GM12875 (cell line): Measurements from ENCODE around the gene RELL2.

Experiments used
- H3K4me3 ChIP-seq: one replicate; pipeline ENCODE4 v1.5.1; 2011; ENCODE audit warnings: low read depth, low read length, control low read depth
- TF ChIP-seq, protein P1 (sequence below): IDR thresholded peaks from 2 replicates; pipeline ENCODE4 v1.5.1; 2011; ENCODE audit warnings: low read depth, mild to moderate bottlenecking, control low read depth, inconsistent platforms, low read length, moderate library complexity, borderline replicate concordance; ENCODE audit not compliant: insufficient read depth

Gene RELL2

GRCh38 chr5:141623186-141623585, 13.6 kb upstream of the RELL2 start:
- TF ChIP-seq, protein P1, sequence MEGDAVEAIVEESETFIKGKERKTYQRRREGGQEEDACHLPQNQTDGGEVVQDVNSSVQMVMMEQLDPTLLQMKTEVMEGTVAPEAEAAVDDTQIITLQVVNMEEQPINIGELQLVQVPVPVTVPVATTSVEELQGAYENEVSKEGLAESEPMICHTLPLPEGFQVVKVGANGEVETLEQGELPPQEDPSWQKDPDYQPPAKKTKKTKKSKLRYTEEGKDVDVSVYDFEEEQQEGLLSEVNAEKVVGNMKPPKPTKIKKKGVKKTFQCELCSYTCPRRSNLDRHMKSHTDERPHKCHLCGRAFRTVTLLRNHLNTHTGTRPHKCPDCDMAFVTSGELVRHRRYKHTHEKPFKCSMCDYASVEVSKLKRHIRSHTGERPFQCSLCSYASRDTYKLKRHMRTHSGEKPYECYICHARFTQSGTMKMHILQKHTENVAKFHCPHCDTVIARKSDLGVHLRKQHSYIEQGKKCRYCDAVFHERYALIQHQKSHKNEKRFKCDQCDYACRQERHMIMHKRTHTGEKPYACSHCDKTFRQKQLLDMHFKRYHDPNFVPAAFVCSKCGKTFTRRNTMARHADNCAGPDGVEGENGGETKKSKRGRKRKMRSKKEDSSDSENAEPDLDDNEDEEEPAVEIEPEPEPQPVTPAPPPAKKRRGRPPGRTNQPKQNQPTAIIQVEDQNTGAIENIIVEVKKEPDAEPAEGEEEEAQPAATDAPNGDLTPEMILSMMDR: no peak
- H3K4me3 ChIP-seq: no peak overlapping the region

GRCh38 chr5:141623611-141624010, 13.2 kb upstream of the RELL2 start:
- TF ChIP-seq, protein P1: no peak
- no peak overlapping the region for H3K4me3 ChIP-seq

- TF ChIP-seq, protein P1: no peak
These were observed 8.5 kb upstream of the RELL2 start for GRCh38 chr5:141628175-141628788.

GRCh38 chr5:141630570-141631140, 6.1 kb upstream of the RELL2 start:
- TF ChIP-seq, protein P1: no peak

More at GRCh38 chr5:141628175-141628788, 8.5 kb upstream of the RELL2 start:
- H3K4me3 ChIP-seq: no peak overlapping the region

GRCh38 chr5:141632650-141633049, 4.1 kb upstream of the RELL2 start:
- TF ChIP-seq, protein P1: no peak
- no peak overlapping the region for H3K4me3 ChIP-seq

More at GRCh38 chr5:141630570-141631140, 6.1 kb upstream of the RELL2 start:
- no peak overlapping the region for H3K4me3 ChIP-seq

DNA sequence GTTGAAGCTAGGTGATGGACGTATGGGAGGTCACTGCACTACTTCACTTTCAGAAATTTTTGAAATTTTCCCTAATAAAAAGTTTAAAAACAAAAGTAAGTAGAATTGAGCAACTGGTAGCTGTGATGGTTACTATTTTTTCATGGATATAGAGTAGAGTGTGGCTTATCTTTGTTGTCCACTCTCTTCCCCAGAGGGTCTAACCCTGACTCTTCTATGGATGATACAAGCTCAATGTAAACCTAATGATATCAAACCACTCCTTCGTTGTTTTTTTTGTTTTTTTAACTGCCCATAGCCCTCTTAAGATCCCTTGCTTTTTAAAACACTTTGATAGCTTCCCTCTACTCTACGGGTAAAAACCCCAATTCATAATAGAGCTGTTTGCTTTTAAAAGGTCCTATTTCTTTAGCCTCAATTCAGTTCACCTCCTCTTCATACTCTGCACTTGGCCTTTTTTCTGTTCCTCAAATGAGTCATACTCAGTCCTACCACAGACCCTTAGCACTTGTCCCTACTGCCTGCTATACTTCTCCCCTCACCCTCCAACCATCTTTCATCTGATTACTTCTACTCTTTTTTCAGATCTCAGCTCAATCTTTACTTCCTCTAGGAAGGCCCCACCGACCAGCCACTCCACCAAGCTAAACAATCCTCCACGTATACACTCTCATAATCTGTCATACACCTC, 2.8 kb upstream of the RELL2 start:
- H3K4me3 ChIP-seq: no peak overlapping the region
- TF ChIP-seq, protein P1: no peak
